UCSD-AML1 (cell line): ENCODE results near the gene ITGA11.
A peak's percentile ranks its signal among the peaks of the same experiment; 100 is the strongest.

Experiments
- DNase-seq: peaks from one replicate; lab custom pipeline; 2025; ENCODE audit not compliant: unreplicated experiment; lab: John Stamatoyannopoulos, UW

The ITGA11 gene

GRCh38 chr15:68339481-68339880 is 92.5 kb downstream of the ITGA11 start:
- no peak for DNase-seq

GRCh38 chr15:68337826-68338225 is 94.1 kb downstream of the ITGA11 start:
- DNase-seq: no peak

- no peak for DNase-seq
These were observed 95.4 kb downstream of the ITGA11 start for GRCh38 chr15:68336516-68336915.

- no peak for DNase-seq
These were observed 96.3 kb downstream of the ITGA11 start for GRCh38 chr15:68335655-68336054.

- no peak for DNase-seq
These were observed 96.7 kb downstream of the ITGA11 start for GRCh38 chr15:68335251-68335650.

- DNase-seq: peak; percentile 68
These were observed 97.3 kb downstream of the ITGA11 start for GRCh38 chr15:68334661-68335124.

GRCh38 chr15:68333775-68334470 is 98.0 kb downstream of the ITGA11 start:
- peak; percentile 49 for DNase-seq

- DNase-seq: no peak
These were observed 99.7 kb downstream of the ITGA11 start for GRCh38 chr15:68332266-68332665.

- DNase-seq: no peak
These were observed 101.1 kb downstream of the ITGA11 start for GRCh38 chr15:68330901-68331300.

GRCh38 chr15:68330416-68330815 is 101.5 kb downstream of the ITGA11 start:
- no peak for DNase-seq

- DNase-seq: no peak
These were observed 103.0 kb downstream of the ITGA11 start for GRCh38 chr15:68328964-68329363.

GRCh38 chr15:68328443-68328842 is 103.5 kb downstream of the ITGA11 start:
- no peak for DNase-seq

- DNase-seq: peak; percentile 52
These were observed 105.1 kb downstream of the ITGA11 start for GRCh38 chr15:68326711-68327354.

GRCh38 chr15:68325726-68326125 is 106.2 kb downstream of the ITGA11 start:
- DNase-seq: no peak

GRCh38 chr15:68322796-68323195 is 109.2 kb downstream of the ITGA11 start:
- DNase-seq: no peak

- no peak for DNase-seq
These were observed 110.7 kb downstream of the ITGA11 start for GRCh38 chr15:68321229-68321628.

GRCh38 chr15:68319997-68320396 is 112.0 kb downstream of the ITGA11 start:
- DNase-seq: no peak

- no peak for DNase-seq
These were observed 112.7 kb downstream of the ITGA11 start for GRCh38 chr15:68318931-68319909.

- DNase-seq: no peak
These were observed 113.7 kb downstream of the ITGA11 start for GRCh38 chr15:68318008-68318835.

GRCh38 chr15:68317281-68318007 is 114.5 kb downstream of the ITGA11 start:
- DNase-seq: no peak
